Measurements from ENCODE around the gene NOXRED1. TPM values are rescaled to one million over a fixed set of nuclear protein-coding genes. Genes with fewer than 3 reads are reported as not detected.

NOXRED1 gene, protein sequence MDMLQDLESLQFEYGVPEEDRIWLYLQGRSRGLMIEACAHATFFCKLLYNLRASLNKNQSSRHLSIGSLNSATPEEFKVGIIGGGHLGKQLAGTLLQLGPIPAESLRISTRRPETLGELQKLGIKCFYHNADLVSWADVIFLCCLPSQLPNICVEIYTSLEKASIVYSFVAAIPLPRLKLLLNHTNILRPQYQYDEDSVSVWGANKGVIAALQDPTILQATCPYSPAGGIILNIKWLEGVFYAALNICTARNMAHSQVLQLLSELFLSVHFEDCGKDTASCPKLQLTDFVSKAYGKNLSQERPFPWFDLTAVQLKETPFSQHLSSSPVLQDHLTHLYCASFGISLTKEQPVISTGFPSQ
- total RNA-seq = under 1 TPM; 0.16 to 0.42 TPM
- 0.40 TPM for polyA plus RNA-seq (2013, experiment 1 of 2)
- 0.35 TPM for polyA plus RNA-seq (2013, experiment 2 of 2)
- 0.08 to 5.6 (median 1.6) reads per million in 172 experiments for total RNA-seq

DNA sequence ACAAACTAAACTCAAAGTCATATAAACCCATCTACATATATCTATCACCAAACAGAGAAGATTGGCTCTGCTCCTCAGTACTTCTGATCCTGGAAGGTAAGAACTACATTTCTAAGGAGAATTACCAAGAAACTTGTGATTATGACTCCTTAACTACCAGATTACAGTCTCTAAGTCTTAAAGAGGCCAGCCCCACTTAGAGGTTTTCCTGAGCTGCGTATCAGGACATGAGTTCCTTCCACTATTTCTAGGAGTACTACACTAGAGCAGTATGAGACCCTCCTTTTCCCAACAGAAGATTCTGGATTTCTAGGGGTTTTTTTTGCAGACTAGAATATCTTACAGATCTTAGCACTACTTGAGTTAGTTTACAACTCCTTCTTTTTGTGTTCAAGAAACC is at the start of gene NOXRED1:
NOXRED1 (minus strand) TSS at position 101 of the 400 bp plus-strand sequence. CDS start 634 bp downstream, outside the sequence.
- ChIA-PET POLR2A (no interaction called here), CTCF (no interaction called here)
- Mint-ChIP-seq H3K36me3 (ENCODE audit: low read depth) (peaks cover 91% of the 10 kb centered on the region), H3K27ac (no peak within 1 kb of the TSS), H3K4me1 (ENCODE audit: low read depth) (no peaks in the 10 kb centered on the region), H3K9me3 (peaks cover 10% of the 10 kb centered on the region), H3K4me3 (no peak within 1 kb of the TSS), H3K27me3 (no peaks in the 10 kb centered on the region)
- DNase-seq (no peak), ATAC-seq (ENCODE audit: poor library complexity) (no peak)
- Histone ChIP-seq H3K9me3 (ENCODE audit: control insufficient read depth in 1 of 2, insufficient read depth in 1 of 2, low read length in 2 of 2) (peaks cover 9 to 16% of the 10 kb centered on the region in 2 experiments), H3K27ac (ENCODE audit: low read depth in 1 of 2, low read length in 2 of 2) (no peak within 1 kb of the TSS), H3K36me3 (ENCODE audit: insufficient read depth, low read length) (peaks cover 56% of the 10 kb centered on the region), H3K27me3 (ENCODE audit: control insufficient read depth in 1 of 2, insufficient read depth in 2 of 2, low read length in 2 of 2) (no peaks in the 10 kb centered on the region), H3K4me1 (ENCODE audit: insufficient read depth, low read length) (no peaks in the 10 kb centered on the region), H3K4me3 (ENCODE audit: low read length) (no peak within 1 kb of the TSS)
- intact Hi-C loops (cut with DNase I, micrococcal nuclease) = no loop called here
- TF ChIP-seq, protein P1, sequence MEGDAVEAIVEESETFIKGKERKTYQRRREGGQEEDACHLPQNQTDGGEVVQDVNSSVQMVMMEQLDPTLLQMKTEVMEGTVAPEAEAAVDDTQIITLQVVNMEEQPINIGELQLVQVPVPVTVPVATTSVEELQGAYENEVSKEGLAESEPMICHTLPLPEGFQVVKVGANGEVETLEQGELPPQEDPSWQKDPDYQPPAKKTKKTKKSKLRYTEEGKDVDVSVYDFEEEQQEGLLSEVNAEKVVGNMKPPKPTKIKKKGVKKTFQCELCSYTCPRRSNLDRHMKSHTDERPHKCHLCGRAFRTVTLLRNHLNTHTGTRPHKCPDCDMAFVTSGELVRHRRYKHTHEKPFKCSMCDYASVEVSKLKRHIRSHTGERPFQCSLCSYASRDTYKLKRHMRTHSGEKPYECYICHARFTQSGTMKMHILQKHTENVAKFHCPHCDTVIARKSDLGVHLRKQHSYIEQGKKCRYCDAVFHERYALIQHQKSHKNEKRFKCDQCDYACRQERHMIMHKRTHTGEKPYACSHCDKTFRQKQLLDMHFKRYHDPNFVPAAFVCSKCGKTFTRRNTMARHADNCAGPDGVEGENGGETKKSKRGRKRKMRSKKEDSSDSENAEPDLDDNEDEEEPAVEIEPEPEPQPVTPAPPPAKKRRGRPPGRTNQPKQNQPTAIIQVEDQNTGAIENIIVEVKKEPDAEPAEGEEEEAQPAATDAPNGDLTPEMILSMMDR (IDR thresholded peaks at IDR 0.05) = no peak

DNA sequence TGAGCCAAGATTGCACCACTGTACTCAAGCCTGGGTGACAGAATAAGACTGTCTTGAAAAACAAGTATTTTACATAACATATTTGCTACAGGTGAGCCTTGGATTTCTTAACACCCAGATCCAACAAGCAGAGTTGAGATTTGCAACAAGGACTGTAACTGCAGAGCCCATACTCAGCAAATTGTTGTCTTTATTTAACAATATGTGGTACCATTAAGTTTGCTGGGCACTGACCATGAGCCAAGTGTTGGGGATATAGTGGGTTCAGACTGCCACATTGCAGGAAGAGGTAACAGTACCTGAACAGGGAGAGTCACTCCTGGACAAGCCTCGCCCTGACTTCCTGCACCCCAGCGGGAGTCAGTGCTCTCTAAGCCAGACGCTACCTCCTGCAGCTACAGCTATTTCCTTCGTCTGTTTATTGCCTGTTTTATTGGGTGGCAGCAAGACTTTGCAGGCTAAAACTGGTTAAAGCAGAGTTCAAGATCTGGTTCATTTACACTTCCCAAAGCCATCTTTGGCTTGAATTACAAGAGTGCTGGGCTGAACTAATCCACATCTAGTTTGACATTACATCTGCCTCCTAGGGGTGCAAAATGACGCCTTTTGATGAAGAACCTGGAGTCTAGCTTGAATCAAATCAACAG is 47.0 kb upstream of the NOXRED1 start:
- no peak overlapping the region for H3K27ac Mint-ChIP-seq
- Histone ChIP-seq H3K4me3 (ENCODE audit: low read length) (no peak overlapping the region), H3K36me3 (ENCODE audit: insufficient read depth, low read length) (peaks cover 44% of the 10 kb centered on the region), H3K27ac (ENCODE audit: low read depth in 1 of 2, low read length in 2 of 2) (no peak overlapping the region), H3K9me3 (ENCODE audit: control insufficient read depth in 1 of 2, insufficient read depth in 1 of 2, low read length in 2 of 2) (no peaks in the 10 kb centered on the region), H3K27me3 (ENCODE audit: control insufficient read depth in 1 of 2, insufficient read depth in 2 of 2, low read length in 2 of 2) (no peaks in the 10 kb centered on the region), H3K4me1 (ENCODE audit: insufficient read depth, low read length) (no peaks in the 10 kb centered on the region)
- no peaks in the 10 kb centered on the region for H3K27me3 Mint-ChIP-seq
- DNase-seq (no peak), ATAC-seq (ENCODE audit: poor library complexity) (no peak)
- H3K36me3 Mint-ChIP-seq (ENCODE audit: low read depth) = peaks cover 44% of the 10 kb centered on the region
- H3K9me3 Mint-ChIP-seq = no peaks in the 10 kb centered on the region
- TF ChIP-seq, protein P1 (IDR thresholded peaks at IDR 0.05) = no peak
- intact Hi-C loops (cut with DNase I, micrococcal nuclease) = no loop called here
- H3K4me1 Mint-ChIP-seq (ENCODE audit: low read depth) = no peaks in the 10 kb centered on the region
- H3K4me3 Mint-ChIP-seq = no peak overlapping the region
- ChIA-PET POLR2A (no interaction called here), CTCF (no interaction called here)

DNA sequence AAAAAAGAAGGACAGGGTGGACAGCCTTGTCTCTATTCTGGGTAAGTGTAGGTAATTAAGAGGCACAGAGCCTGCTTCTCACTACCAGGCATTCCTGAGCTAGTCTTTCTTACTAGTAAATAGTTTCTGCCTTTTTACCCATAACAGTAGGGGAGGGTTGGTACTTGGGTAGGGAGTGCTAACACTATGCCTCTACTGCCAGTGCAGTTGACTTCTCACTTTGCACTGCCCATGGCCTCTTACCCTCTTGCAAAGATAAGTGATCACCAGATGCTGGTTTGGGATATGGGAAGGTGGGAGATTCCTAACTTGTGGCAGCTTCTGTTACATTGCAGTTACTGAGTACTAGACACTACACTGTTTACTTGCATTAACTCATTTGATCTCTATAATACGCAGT is 46.2 kb upstream of the NOXRED1 start:
- Histone ChIP-seq H3K27ac (ENCODE audit: low read depth in 1 of 2, low read length in 2 of 2) (no peak overlapping the region), H3K9me3 (ENCODE audit: control insufficient read depth in 1 of 2, insufficient read depth in 1 of 2, low read length in 2 of 2) (no peaks in the 10 kb centered on the region), H3K4me1 (ENCODE audit: insufficient read depth, low read length) (no peaks in the 10 kb centered on the region), H3K36me3 (ENCODE audit: insufficient read depth, low read length) (peaks cover 52% of the 10 kb centered on the region), H3K27me3 (ENCODE audit: control insufficient read depth in 1 of 2, insufficient read depth in 2 of 2, low read length in 2 of 2) (no peaks in the 10 kb centered on the region), H3K4me3 (ENCODE audit: low read length) (no peak overlapping the region)
- TF ChIP-seq, protein P1 (IDR thresholded peaks at IDR 0.05) = no peak
- ChIA-PET POLR2A (no interaction called here), CTCF (no interaction called here)
- no peaks in the 10 kb centered on the region for H3K27me3 Mint-ChIP-seq
- H3K27ac Mint-ChIP-seq = no peak overlapping the region
- intact Hi-C loops (cut with DNase I, micrococcal nuclease) = no loop called here
- H3K4me3 Mint-ChIP-seq = no peak overlapping the region
- H3K36me3 Mint-ChIP-seq (ENCODE audit: low read depth) = peaks cover 52% of the 10 kb centered on the region
- no peak for DNase-seq
- ATAC-seq (ENCODE audit: poor library complexity) = no peak
- no peaks in the 10 kb centered on the region for H3K4me1 Mint-ChIP-seq (ENCODE audit: low read depth)
- H3K9me3 Mint-ChIP-seq = no peaks in the 10 kb centered on the region

Measured in CD4-positive, alpha-beta T cell (primary cell).